Calu3 (cell line): ENCODE measurements around the gene ADGRF5. TPM values are rescaled to one million over a fixed set of nuclear protein-coding genes. Genes with fewer than 3 reads are reported as not detected.
A peak's percentile ranks its signal among the peaks of the same experiment; 100 is the strongest.

ENCODE experiments used
- BruUV-seq: library from RNA; stranded (reverse); fragments of 400-500 nt; replicated peaks from 2 replicates; lab custom pipeline; 2021; lab: Mats Ljungman, UMichigan
- CTCF ChIA-PET: fragments of 300-600 bp; sonication (Branson Sonifier 250); formaldehyde crosslinking; loops from one replicate; lab custom pipeline; 2022; ENCODE audit warnings: antibody characterized with exemption; lab: Charles Lee
- DNase-seq: peaks from one replicate; pipeline ENCODE4 v3.0.0; 2022
- H3K27ac Mint-ChIP-seq: one replicate; pipeline ENCODE4 v1.8.0; 2022; ENCODE audit warnings: mixed read lengths; ENCODE audit not compliant: unreplicated experiment
- H3K27me3 Mint-ChIP-seq: one replicate; pipeline ENCODE4 v1.8.0; 2022; ENCODE audit warnings: mixed read lengths; ENCODE audit not compliant: unreplicated experiment
- H3K36me3 Mint-ChIP-seq: one replicate; pipeline ENCODE4 v1.8.0; 2022; ENCODE audit warnings: mild to moderate bottlenecking, moderate library complexity, mixed read lengths; ENCODE audit not compliant: insufficient read depth, unreplicated experiment
- H3K4me1 Mint-ChIP-seq: one replicate; pipeline ENCODE4 v1.8.0; 2022; ENCODE audit warnings: mild to moderate bottlenecking, low read depth, mixed read lengths; ENCODE audit not compliant: unreplicated experiment
- H3K4me3 Mint-ChIP-seq: one replicate; pipeline ENCODE4 v1.8.0; 2022; ENCODE audit warnings: mild to moderate bottlenecking, low read depth, moderate library complexity, mixed read lengths; ENCODE audit not compliant: unreplicated experiment
- H3K9me3 Mint-ChIP-seq: one replicate; pipeline ENCODE4 v1.8.0; 2022; ENCODE audit warnings: low read depth, mixed read lengths; ENCODE audit not compliant: unreplicated experiment
- CTCF ChIP-seq: fragments of 200-600 bp; IDR thresholded peaks from one replicate; pipeline ENCODE4 v1.8.0; 2022; ENCODE audit warnings: antibody characterized with exemption; ENCODE audit not compliant: unreplicated experiment
- intact Hi-C: fragments of 100-400 bp; cut with micrococcal nuclease; formaldehyde crosslinking; loops from one replicate; pipeline ENCODE4 v1.10.0; 2022; ENCODE audit not compliant: unreplicated experiment
- total RNA-seq: library from RNA; stranded (reverse); gene quantifications from 2 replicates; pipeline ENCODE4 v1.2.3, GENCODE V29; 2022

ADGRF5 gene
- total RNA-seq, 1 experiment from 2014 or later = 0.24 TPM

DNA sequence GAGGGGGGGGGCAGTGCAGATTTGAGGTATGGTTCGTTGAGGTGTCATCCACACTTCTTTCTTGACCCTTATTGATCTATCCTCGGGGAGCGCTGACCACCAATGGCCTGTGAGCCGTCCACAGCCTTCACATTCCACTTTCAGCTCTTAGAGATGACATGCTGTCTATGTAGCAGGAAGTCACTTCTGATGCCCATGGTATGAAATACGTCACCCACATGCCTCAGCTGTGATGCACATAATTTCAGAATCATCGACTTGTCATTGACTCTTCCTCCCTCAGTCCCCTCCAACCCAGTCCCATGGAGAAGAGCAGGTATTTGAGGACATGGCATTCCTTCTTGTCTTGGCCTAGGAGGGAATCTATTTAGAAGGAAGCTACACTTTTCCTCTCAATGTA lies 4.7 kb upstream of the ADGRF5 start:
- H3K27me3 Mint-ChIP-seq = no peaks in the 10 kb centered on the region
- peak overlapping the region; percentile 19 for H3K4me3 Mint-ChIP-seq
- H3K9me3 Mint-ChIP-seq = peaks cover 7% of the 10 kb centered on the region
- peak; percentile 40 for DNase-seq
- peaks cover 11% of the 10 kb centered on the region for H3K36me3 Mint-ChIP-seq
- peaks cover 72% of the 10 kb centered on the region for H3K4me1 Mint-ChIP-seq
- TSS peak; percentile 63 for BruUV-seq
- intact Hi-C loops = loop anchor here (5.0 kb wide), 3 partner anchors 41 to 116 kb away; partner anchors contain the start of gene ADGRF1
- H3K27ac Mint-ChIP-seq = peak overlapping the region; percentile 88
- CTCF ChIA-PET = interaction anchor here (0.8 to 1.6 kb wide), 8 partner anchors 9 to 808 kb away, joined by 3 to 9 read pairs (median 4); partner anchors contain the start of gene ENPP5
- no peak for TF ChIP-seq CTCF

DNA sequence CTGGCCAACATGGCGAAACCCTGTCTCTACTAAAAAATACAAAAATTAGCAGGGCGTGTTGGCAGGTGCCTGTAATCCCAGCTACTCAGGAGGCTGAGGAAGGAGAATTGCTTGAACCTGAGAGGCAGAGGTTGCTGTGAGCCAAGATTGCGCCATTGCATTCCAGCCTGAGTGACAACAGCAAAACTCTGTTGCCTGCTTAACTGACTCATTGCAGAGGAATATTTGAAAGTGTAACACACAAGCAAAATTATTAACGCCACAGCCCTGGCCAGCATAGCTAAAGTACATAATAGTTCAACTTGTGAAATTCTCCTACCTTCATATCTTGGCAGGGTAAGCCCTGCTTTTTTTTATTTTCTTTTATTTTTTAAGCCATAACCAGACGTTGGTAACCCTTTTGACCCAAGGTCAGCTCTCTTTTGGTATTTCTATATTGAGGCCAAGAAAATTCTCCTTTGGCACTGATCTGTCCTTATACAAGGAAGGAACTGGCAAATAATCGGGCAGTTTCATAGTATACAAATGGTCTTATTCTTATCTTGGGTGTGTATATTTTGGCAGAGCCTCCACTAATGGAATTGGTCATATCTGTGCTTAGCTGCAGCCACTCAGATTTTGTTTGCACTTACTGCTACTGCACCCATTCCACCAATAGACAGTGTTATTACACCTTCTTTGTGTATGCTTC lies 4.0 kb upstream of the ADGRF5 start:
- CTCF ChIA-PET = interaction anchor here (0.8 to 1.6 kb wide), 10 partner anchors 10 to 808 kb away, joined by 3 to 9 read pairs (median 4); partner anchors contain the start of gene ENPP5
- Mint-ChIP-seq H3K27me3 (no peaks in the 10 kb centered on the region), H3K4me1 (peaks cover 64% of the 10 kb centered on the region), H3K9me3 (peaks cover 7% of the 10 kb centered on the region), H3K4me3 (peak overlapping the region; percentile 19), H3K36me3 (peaks cover 11% of the 10 kb centered on the region), H3K27ac (peak overlapping the region; percentile 88)
- DNase-seq = peak; percentile 79
- intact Hi-C loops = loop anchor here (2.0 to 5.0 kb wide), 4 partner anchors 42 to 117 kb away; partner anchors contain the start of gene ADGRF1
- TF ChIP-seq CTCF = no peak
- TSS peak; percentile 83 for BruUV-seq

DNA sequence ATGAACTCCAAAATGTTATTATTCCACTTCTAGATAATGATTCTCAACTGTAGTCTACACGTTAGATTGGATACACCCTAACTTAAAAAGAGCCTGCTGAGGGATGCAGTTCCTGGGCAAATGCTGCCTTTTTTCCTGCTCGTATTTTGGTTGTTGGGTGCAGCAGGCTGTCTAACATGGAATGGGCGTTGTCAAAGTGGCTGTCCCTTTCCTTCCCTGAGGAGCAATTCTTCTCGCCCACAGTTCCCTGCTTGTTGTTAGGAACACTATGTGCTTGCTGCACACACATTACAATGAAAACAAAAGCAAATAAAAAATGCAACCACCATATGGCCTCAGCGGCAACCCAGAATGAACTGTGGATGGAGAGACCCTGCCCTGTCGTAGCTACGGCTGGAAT lies 1.7 kb upstream of the ADGRF5 start:
- Mint-ChIP-seq H3K9me3 (peaks cover 7% of the 10 kb centered on the region), H3K27me3 (no peaks in the 10 kb centered on the region), H3K4me3 (no peak overlapping the region), H3K36me3 (peaks cover 11% of the 10 kb centered on the region), H3K27ac (no peak overlapping the region), H3K4me1 (peaks cover 52% of the 10 kb centered on the region)
- TF ChIP-seq CTCF = no peak
- BruUV-seq = no TSS peak
- intact Hi-C loops = no loop called here
- CTCF ChIA-PET = no interaction called here
- DNase-seq = no peak

GRCh38 chr6:46921059-46921458 lies 679 bp downstream of the ADGRF5 start:
- H3K4me3 Mint-ChIP-seq = no peak overlapping the region
- CTCF ChIA-PET = no interaction called here

More at GRCh38 chr6:46921059-46921458, 679 bp downstream of the ADGRF5 start:
- DNase-seq = no peak
- no peak for TF ChIP-seq CTCF
- intact Hi-C loops = no loop called here
- H3K36me3 Mint-ChIP-seq = peaks cover 1% of the 10 kb centered on the region
- peaks cover 7% of the 10 kb centered on the region for H3K9me3 Mint-ChIP-seq
- no peaks in the 10 kb centered on the region for H3K27me3 Mint-ChIP-seq
- no TSS peak for BruUV-seq
- no peak overlapping the region for H3K27ac Mint-ChIP-seq
- peaks cover 36% of the 10 kb centered on the region for H3K4me1 Mint-ChIP-seq
